HEK293T (cell line): ENCODE data around the gene NRXN2.

Source experiments
- ARNT ChIP-seq: fragments of 450-650 bp; IDR thresholded peaks from 2 replicates; pipeline ENCODE4 v1.6.1; 2017; ENCODE audit warnings: mild to moderate bottlenecking
- BHLHE40 ChIP-seq: fragments of 450-650 bp; IDR thresholded peaks from 2 replicates; pipeline ENCODE4 v1.6.1; 2016; ENCODE audit warnings: mild to moderate bottlenecking, moderate library complexity, borderline replicate concordance
- ELF4 ChIP-seq: fragments of 450-650 bp; IDR thresholded peaks from 2 replicates; pipeline ENCODE4 v1.6.1; 2017; ENCODE audit warnings: antibody characterized with exemption
- FOXA1 ChIP-seq: fragments of 450-650 bp; IDR thresholded peaks from 2 replicates; pipeline ENCODE4 v1.6.1; 2016; ENCODE audit warnings: mild to moderate bottlenecking
- FOXK2 ChIP-seq: fragments of 450-650 bp; IDR thresholded peaks from 2 replicates; pipeline ENCODE4 v1.6.1; 2016; ENCODE audit warnings: mild to moderate bottlenecking
- FOXM1 ChIP-seq: fragments of 450-650 bp; IDR thresholded peaks from 2 replicates; pipeline ENCODE4 v1.6.1; 2017; ENCODE audit warnings: mild to moderate bottlenecking, borderline replicate concordance
- HDGF ChIP-seq: fragments of 450-650 bp; IDR thresholded peaks from 2 replicates; pipeline ENCODE4 v1.6.1; 2017; ENCODE audit warnings: antibody characterized with exemption, borderline replicate concordance
- NFRKB ChIP-seq: fragments of 450-650 bp; IDR thresholded peaks from 2 replicates; pipeline ENCODE4 v1.6.1; 2016; ENCODE audit warnings: mild to moderate bottlenecking, moderate library complexity
- TARDBP ChIP-seq: fragments of 450-650 bp; IDR thresholded peaks from 2 replicates; pipeline ENCODE4 v1.6.1; 2016
- ZNF384 ChIP-seq: fragments of 450-650 bp; IDR thresholded peaks from 2 replicates; pipeline ENCODE4 v1.6.1; 2016

DNA sequence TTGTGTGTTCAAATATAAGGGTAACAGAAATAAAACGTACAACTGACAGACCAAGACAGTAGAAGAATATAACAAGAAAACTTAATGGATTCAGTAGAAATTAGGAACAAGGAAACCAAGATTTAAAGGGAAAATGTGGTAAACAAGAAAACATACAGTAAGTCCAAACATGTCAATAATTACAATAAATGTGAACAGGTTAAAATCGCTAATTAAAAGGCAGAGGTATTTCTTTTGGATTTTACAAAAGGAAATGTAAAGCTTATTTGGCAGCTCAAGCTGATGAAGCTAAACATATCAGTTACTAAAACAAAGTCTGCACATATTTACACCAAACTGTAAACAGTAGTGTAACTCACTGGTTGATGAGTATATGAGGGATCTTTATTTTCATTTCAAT is 134.3 kb downstream of the NRXN2 start:
- TF ChIP-seq ARNT (no peak), ELF4 (no peak), HDGF (no peak), NFRKB (no peak), FOXM1 (no peak), FOXK2 (no peak), FOXA1 (no peak), TARDBP (no peak), ZNF384 (no peak), BHLHE40 (no peak)
